ENCODE results near the gene KRTAP5-1.

KRTAP5-1 gene

DNA sequence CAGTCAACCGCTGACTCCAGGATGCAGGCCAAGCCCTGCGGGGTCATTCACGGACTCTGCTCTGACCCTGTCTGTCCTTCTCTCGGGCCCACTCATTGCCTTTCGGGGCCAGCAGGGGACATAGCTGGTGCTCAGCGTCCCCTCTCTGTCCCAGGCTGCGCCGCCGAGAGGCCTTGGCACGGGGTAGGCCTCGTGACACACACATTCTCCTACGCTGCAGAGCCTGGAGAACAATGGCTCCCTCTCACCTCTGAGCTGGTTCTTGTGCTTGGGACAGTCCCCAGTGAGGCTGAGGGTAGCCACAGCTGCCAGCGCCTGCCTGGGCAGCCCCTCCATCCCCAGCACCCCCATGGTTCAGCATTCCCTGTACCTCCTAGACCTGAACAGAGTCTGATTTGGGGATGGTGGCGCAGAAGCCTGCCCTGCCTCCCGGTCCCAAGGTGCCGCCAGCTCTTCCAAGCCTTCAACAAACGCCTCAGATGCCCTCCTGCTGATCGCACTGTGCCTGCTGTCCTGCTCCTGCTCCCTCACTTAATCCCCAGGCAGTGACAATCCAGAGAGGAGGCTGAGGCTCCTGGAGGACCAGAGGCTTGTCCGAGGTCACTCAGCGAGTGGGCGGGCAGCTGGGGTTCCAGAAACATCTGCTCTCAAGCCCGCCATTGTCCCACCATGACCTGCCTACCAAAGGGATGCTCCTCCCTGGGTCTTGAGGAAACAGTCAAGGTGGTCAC lies 43.4 kb downstream of the KRTAP5-1 start:
- no peak for DNase-seq

GRCh38 chr11:1540074-1540473 lies 45.0 kb downstream of the KRTAP5-1 start:
- no peak for DNase-seq

DNA sequence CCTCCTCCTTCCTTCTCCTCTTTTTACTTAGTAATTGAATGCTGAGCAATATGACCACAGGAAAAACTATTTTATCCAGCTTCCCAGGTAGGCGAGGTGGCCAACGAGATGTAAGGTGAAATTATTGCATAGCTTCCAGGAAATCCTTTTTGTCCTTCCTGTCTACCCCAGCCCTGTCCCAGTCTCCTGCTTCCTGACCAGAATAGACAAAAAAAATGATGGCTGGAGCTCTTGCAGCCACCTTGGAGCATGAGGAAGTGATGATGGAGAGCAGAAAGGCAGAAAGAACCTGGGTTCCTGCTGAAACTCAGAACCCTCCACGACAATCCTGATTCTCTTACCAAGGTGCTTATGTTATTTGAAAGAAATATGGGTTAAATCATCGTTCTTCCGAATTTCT lies 46.9 kb downstream of the KRTAP5-1 start:
- DNase-seq: no peak

DNA sequence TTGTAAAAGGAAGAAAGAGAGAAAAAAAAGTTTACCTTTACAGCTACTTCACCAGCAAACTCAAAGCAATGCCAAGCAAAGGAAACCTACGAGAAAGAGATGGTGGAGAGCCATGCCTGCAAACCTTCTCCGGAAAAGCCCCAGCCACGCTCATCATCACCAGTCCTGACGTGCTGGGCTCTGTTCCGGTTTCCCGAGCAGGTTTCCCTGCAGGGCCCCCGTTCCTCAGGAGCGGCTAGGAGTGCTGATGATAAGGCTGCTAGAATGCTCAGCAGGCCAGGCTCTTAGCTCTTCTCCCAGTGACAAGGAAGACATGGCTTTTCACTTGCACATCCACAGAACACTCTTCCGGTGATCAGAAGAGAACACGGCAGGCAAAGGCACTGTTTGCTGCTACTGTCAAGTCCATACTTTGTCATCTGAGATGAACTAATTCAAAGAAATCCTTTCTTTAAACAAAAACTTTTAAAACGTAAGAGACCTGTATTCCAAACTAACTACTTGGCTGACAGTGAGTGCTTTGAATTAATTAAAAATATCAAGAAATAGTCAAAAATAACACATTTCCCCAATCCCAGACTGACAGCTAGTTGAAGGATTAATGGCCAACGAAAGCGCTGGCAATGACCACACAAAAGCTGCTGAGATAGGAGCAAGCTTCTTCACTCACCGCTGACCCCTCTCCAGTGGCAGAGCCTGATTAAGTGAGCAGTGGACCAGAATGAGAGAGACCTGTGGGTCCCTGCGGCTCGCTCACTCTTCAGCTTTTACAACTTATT lies 48.8 kb downstream of the KRTAP5-1 start:
- no peak for DNase-seq

DNA sequence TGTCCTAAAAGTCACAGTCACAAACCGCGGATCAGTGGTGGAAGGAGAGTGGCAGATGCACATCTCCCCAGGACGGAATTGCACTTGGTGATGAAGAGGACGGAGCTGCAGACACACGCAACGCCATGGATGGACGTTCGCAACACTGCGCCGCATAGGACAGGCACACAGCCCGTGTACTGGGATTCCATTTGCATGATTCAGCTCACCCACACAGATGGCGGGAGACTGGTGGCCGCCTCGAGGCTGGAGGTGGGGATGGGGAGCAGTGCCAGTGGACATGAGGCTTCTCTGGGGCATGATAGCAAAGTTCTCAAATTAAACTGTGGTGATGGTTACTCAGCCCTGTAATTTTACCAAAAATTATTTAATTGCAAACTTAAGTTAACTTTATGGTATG lies 50.4 kb downstream of the KRTAP5-1 start:
- DNase-seq: no peak

Data from T-helper 1 cell (primary cell).